Ecto neural progenitor cell (in vitro differentiated cells): Measurements from ENCODE around the gene DYNC2LI1.
"Not testable (repeated sequence)": the region's sequence is repeated elsewhere in the genome, so short reads cannot be mapped to it uniquely, and the experiment has no call there.

Source experiments
- DNase-seq: peaks from one replicate; pipeline ENCODE4 v3.0.0-alpha.2; 2018; ENCODE audit warnings: low spot score

Gene DYNC2LI1

DNA sequence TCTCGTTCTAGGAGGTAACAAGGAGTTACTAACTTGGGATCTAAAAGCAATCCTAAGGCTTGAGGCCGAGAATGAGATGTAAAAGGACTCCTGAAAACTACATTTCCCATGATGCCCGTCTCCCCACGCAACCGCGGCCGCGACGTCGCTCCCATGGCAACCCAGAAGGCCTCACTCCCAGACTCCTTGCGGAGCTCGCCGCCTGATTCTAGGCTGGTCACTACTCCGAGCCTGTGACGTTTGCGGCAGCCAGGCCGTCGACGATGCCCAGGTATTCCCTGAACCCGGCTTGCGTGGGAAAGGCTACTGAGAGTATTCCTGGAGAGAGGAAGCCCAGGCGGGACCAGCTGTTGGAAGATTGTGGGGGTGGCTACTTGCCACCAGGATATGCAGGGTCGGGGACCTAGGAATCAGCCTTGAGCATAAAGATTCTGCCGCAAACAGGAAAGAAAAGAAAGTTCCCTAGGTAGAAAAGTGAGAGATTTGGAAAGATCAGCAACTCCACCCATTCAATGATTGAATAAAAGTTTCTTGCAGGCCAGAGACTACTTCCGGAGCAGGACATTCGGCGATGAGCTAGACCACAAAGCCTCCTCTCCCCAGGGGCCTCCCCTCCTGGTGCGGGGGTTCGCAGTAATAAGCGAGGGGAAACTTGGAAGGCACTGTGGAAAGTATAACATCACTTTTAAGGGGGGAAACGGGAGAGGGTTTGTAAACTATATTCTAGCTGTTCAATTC is at the start of gene DYNC2LI1:
Gene DYNC2LI1 (plus strand): TSS at position 164 of the 738 bp plus-strand sequence. CDS start 100 bp downstream, at position 264.
- DNase-seq = peak; percentile 91

GRCh38 chr2:43724728-43725526 is 48.9 kb upstream of the DYNC2LI1 start:
- no peak for DNase-seq

GRCh38 chr2:43725711-43726246 is 48.1 kb upstream of the DYNC2LI1 start:
- DNase-seq = no peak

DNA sequence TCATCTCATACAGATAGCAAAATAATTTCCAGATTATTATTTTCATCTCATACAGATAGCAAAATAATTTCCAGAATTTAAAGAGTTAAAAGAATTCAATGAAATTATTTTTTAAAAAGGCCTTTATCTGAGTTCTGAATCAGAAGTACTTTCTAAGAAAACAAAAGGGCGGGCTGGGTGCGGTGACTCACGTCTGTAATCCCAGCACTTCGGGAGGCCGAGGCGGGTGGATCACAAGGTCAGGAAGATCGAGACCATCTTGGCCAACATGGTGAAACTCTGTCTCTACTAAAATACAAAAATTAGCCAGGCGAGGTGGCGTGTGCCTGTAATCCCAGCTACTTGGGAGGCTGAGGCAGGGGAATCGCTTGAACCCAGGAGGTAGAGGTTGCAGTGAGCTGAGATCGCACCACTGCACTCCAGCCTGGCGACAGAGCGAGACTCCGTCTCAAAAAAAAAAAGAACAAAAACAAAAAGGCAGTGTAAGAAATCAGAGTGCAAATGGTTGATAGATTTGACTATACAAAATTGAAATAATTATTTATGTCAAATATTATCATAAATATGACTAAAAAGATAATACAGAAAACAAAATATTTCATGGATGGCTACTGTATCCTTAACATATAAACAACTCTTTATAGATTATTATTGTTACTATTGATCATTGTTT is 46.7 kb upstream of the DYNC2LI1 start:
- DNase-seq = not testable (repeated sequence)

- no peak for DNase-seq
These were observed 46.2 kb upstream of the DYNC2LI1 start for GRCh38 chr2:43727634-43728014.

DNA sequence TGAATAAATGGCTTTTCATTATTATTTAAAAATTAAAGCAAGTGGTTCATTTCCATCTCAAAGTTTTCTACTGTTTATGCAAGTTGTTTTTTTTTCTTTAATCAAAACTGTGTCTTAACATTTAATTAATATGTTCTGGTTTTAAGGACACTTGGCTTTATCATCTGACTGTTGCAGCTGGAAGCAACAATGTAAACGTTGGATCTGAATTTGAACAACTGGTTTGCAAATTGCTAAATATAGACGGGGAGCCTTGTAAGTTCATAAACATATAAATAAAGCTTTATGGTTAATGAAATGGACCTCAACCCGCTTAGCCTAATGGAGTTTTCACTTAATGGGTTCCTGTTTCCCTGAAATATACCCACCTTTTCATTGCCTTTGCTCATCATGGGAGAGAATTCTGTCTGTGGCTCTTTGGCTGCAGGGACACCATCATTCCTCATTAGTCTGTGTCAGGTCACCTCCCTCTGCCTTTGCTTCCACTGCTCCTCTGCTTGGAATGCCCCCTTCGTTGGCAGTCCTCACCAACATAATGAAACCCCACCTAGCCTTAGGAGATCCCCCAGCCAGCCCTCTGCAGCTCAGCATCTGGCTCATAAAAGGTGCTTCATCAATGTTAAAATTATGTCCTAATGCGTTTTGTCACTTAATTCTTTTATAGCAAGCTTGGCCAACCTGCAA is 44.2 kb upstream of the DYNC2LI1 start:
- no peak for DNase-seq

GRCh38 chr2:43731211-43731610 is 42.6 kb upstream of the DYNC2LI1 start:
- no peak for DNase-seq

- DNase-seq = no peak
These were observed 37.2 kb upstream of the DYNC2LI1 start for GRCh38 chr2:43736637-43737036.

GRCh38 chr2:43737097-43737854 is 36.6 kb upstream of the DYNC2LI1 start:
- no peak for DNase-seq

DNA sequence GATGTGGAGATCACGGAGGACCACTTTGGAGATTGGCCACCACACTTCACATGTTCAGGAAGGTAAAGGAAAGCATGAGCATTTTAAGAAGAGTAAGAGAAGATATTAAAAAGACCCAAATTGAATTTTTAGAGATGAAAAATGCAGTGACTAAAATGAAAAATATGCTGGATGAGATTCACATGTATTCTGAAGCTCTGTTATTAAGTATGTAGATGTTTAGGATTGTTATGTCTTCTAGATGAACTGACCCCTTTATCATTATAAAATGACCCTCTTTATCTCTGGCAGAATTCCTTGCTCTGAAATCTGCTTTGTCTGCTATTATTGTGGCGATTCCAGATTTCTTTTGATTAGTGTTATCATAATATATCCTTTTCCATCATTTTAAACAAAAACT is 36.0 kb upstream of the DYNC2LI1 start:
- no peak for DNase-seq

DNA sequence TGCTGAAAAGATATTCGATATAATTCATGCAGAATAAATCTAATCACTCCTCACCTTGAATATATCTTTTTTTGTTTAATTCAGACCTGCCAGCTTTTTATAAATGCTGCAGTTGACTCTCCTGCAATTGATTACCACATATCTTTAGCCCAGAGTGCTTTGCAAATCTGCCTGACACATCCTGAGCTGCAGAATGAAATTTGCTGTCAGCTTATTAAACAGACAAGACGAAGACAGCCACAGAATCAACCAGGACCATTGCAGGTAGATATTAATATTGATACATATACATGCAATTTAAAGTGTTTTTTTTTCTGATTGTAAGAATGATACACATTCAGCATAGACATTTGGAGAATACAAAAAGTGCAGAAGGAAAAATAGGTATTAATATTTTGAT is 35.6 kb upstream of the DYNC2LI1 start:
- DNase-seq = no peak

DNA sequence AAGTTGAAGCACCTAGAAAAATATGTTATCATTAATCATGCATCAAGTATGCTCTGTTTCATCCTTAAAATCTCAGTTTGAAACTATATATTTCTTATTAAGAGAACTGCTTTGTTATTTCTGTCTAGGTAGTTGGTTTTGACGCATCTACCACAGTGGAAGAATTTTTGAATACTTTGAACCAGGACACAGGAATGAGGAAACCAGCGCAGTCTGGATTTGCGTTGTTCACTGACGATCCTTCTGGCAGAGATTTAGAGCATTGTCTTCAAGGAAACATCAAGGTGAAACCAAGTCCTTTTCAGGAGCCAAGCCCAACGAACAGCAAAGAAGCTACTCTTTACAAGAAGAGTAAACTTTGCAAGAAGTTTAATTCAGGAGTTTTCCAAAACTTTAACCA is 30.1 kb upstream of the DYNC2LI1 start:
- no peak for DNase-seq

DNA sequence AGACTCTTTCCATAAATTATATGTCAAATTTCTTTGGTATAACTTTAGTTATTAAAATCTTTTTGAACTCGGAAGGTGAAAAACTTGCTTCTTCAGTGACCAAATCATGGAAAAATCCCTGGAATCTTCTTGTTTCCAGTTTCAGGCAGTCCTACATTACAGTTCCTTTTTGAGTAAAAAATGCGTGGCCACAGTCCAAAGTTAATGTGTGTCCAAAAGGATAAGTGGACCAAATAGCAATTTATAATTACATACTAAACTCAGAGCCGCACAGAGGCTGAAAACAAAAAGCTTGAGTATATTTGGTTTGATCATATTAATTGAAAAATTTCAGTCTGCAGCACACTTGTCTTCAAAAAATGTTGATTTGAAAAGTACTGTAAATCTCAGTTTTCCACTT is 28.4 kb upstream of the DYNC2LI1 start:
- DNase-seq = no peak

GRCh38 chr2:43748333-43748732 is 25.5 kb upstream of the DYNC2LI1 start:
- no peak for DNase-seq

DNA sequence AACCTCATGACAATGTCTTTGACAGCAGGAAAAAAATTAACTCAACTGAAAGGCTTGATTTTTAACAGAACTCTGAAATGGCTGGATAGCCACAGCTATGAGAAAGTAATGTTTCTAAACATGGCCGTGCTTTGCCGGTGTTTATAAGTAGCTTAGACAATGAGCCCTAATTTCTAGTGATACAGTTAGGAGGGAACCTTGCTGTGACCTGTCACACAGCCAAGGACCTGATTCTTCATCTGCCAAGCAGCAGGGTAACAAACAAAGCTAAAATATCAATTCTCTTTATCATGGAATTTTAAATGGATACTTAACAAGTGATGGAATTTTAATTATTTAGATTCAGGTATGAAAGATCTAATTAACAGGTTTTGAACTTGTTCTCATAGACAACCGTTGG is 24.3 kb upstream of the DYNC2LI1 start:
- DNase-seq = no peak

GRCh38 chr2:43751476-43751990 is 22.3 kb upstream of the DYNC2LI1 start:
- peak; percentile 49 for DNase-seq

DNA sequence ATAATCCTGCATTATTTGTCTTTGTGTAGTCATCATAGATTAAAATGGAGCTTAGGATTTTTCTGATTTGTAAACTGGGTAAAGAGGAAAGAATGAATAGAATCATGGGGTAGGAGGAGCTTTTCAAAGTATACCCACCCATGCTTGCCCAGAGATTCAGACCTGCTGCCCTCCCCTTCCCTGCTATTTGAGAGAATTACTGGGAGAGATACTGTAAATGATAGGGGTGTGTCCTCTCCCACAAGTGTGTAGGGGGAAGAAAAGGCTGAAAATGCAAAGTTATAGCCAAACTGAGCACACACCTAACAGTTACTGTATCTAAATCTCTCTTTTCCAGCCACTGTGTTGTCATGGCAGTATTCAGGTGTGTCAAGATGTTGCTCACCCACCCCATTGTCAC is 21.5 kb upstream of the DYNC2LI1 start:
- DNase-seq = no peak

DNA sequence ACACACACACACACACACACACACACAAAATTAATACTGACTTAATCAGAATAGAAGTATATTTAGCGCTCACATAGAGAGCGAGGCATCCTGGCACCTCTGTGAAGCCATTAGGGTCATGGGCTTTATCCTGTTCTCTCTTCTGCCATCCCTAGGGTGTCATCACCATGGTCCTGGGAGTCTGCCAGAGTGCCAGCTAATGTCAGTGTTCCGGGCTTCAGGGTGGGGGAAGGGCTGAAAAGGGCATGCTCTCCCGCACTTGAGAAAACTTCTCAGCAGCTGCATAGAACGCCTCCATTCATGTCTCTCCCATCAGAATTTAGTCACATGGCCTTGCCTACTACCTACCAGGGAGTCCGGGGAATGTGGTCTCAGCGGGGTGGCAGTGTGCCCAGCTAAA is 19.7 kb upstream of the DYNC2LI1 start:
- no peak for DNase-seq

DNA sequence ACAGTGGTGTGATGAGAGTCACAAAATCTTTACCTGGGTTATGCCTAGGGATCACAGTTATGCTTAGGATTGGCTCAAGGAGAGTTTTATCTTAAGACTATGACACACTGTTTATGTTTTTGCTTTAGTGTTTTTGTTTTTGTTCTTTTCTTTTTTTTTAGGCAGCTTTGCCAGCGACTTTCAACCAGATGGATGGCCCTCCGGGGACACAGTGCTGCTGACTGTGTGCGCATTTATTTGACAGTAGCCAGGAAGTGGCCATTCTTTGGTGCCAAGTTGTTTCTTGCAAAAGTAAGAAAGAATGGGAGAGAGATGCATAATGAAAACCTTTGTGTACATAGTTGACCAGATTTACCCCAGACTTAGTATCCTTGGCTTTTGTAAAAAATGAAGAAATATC is 15.1 kb upstream of the DYNC2LI1 start:
- no peak for DNase-seq

- DNase-seq = no peak
These were observed 14.6 kb upstream of the DYNC2LI1 start for GRCh38 chr2:43759195-43759594.

GRCh38 chr2:43762286-43762685 is 11.6 kb upstream of the DYNC2LI1 start:
- DNase-seq = no peak
